ENCODE data around the gene COL15A1.

The COL15A1 gene

DNA sequence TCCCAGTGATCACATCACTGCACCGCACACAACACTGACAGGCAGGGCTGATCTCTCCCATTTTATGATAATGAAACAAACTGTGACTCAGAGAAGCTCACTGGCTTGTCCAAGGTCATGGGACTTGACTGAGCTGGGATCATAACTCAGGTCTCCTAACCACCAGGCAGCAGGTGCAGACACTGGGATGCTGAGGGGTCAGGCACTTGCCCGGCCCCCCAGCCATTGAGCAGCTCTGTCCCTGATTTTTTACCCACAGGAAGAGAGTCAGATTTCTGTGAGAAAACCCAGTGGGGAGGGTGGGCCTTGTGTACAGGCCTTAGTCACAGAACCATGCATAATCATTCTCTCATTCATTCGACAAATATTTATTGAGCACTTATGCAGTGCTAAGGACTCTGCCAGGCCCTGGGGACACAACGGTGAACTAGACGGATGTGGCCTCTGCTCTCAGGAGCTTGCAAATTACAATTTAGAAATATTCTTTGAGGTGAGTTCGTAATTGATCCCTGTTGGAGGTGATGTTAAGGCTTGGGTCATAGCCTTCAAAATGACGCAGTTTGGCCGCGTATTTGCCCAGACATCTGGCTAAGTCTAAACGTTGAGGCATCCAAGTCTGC lies 106.7 kb downstream of the COL15A1 start:
- no peak for DNase-seq
- H4K20me1 ChIP-seq (ENCODE audit: insufficient read depth, low read length): no peaks in the 10 kb centered on the region
- no peak overlapping the region for H2AFZ ChIP-seq (ENCODE audit: low read length)
- no peaks in the 10 kb centered on the region for H3F3A ChIP-seq (ENCODE audit: insufficient read depth, low read length)
- no peak overlapping the region for H3K4me3 ChIP-seq (ENCODE audit: low read length)
- H3K4me1 ChIP-seq (ENCODE audit: low read length): peaks cover 21% of the 10 kb centered on the region
- H3K79me2 ChIP-seq (ENCODE audit: low read length): no peaks in the 10 kb centered on the region
- H3K27me3 ChIP-seq (replicated peaks; ENCODE audit: insufficient read depth, low read length): no peaks in the 10 kb centered on the region
- H3K27ac ChIP-seq (ENCODE audit: low read length): no peak overlapping the region
- H3K9ac ChIP-seq (ENCODE audit: low read length): no peak overlapping the region
- H3K9me3 ChIP-seq (replicated peaks; ENCODE audit: insufficient read depth, low read length): no peaks in the 10 kb centered on the region
- no peaks in the 10 kb centered on the region for H3K36me3 ChIP-seq (replicated peaks; ENCODE audit: insufficient read depth, low read length)
- H3K4me2 ChIP-seq (ENCODE audit: low read depth, low read length): no peak overlapping the region
- H3K9me2 ChIP-seq (replicated peaks; ENCODE audit: insufficient read depth, low read length): no peaks in the 10 kb centered on the region
- TF ChIP-seq EZH2phosphoT487 (IDR thresholded peaks at IDR 0.05; ENCODE audit: low read length) (no peak), EZH2 (optimal IDR thresholded peaks at IDR 0.05; ENCODE audit: low read depth, low read length) (no peak)
- TF ChIP-seq, protein P1, sequence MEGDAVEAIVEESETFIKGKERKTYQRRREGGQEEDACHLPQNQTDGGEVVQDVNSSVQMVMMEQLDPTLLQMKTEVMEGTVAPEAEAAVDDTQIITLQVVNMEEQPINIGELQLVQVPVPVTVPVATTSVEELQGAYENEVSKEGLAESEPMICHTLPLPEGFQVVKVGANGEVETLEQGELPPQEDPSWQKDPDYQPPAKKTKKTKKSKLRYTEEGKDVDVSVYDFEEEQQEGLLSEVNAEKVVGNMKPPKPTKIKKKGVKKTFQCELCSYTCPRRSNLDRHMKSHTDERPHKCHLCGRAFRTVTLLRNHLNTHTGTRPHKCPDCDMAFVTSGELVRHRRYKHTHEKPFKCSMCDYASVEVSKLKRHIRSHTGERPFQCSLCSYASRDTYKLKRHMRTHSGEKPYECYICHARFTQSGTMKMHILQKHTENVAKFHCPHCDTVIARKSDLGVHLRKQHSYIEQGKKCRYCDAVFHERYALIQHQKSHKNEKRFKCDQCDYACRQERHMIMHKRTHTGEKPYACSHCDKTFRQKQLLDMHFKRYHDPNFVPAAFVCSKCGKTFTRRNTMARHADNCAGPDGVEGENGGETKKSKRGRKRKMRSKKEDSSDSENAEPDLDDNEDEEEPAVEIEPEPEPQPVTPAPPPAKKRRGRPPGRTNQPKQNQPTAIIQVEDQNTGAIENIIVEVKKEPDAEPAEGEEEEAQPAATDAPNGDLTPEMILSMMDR (IDR thresholded peaks at IDR 0.05; ENCODE audit: low read length): no peak

- Histone ChIP-seq H3K9me2 (replicated peaks; ENCODE audit: insufficient read depth, low read length) (no peaks in the 10 kb centered on the region), H3K27me3 (replicated peaks; ENCODE audit: insufficient read depth, low read length) (no peaks in the 10 kb centered on the region), H3K9me3 (replicated peaks; ENCODE audit: insufficient read depth, low read length) (no peaks in the 10 kb centered on the region), H4K20me1 (ENCODE audit: insufficient read depth, low read length) (no peaks in the 10 kb centered on the region), H2AFZ (ENCODE audit: low read length) (no peak overlapping the region), H3K4me2 (ENCODE audit: low read depth, low read length) (no peak overlapping the region), H3K9ac (ENCODE audit: low read length) (no peak overlapping the region), H3K4me3 (ENCODE audit: low read length) (no peak overlapping the region), H3K27ac (ENCODE audit: low read length) (no peak overlapping the region), H3F3A (ENCODE audit: insufficient read depth, low read length) (no peaks in the 10 kb centered on the region), H3K4me1 (ENCODE audit: low read length) (peaks cover 21% of the 10 kb centered on the region), H3K79me2 (ENCODE audit: low read length) (no peaks in the 10 kb centered on the region), H3K36me3 (replicated peaks; ENCODE audit: insufficient read depth, low read length) (no peaks in the 10 kb centered on the region)
- TF ChIP-seq, protein P1 (IDR thresholded peaks at IDR 0.05; ENCODE audit: low read length): no peak
- TF ChIP-seq EZH2phosphoT487 (IDR thresholded peaks at IDR 0.05; ENCODE audit: low read length): no peak
- no peak for TF ChIP-seq EZH2 (optimal IDR thresholded peaks at IDR 0.05; ENCODE audit: low read depth, low read length)
- DNase-seq: no peak
These were observed 107.2 kb downstream of the COL15A1 start for GRCh38 chr9:99050924-99051323.

- Histone ChIP-seq H3K27me3 (replicated peaks; ENCODE audit: insufficient read depth, low read length) (no peaks in the 10 kb centered on the region), H4K20me1 (ENCODE audit: insufficient read depth, low read length) (no peaks in the 10 kb centered on the region), H3K79me2 (ENCODE audit: low read length) (no peaks in the 10 kb centered on the region), H3K4me2 (ENCODE audit: low read depth, low read length) (no peak overlapping the region), H3K27ac (ENCODE audit: low read length) (no peak overlapping the region), H3K4me3 (ENCODE audit: low read length) (no peak overlapping the region), H3K9me3 (replicated peaks; ENCODE audit: insufficient read depth, low read length) (no peaks in the 10 kb centered on the region), H3K4me1 (ENCODE audit: low read length) (peaks cover 21% of the 10 kb centered on the region), H3F3A (ENCODE audit: insufficient read depth, low read length) (no peaks in the 10 kb centered on the region), H3K9ac (ENCODE audit: low read length) (no peak overlapping the region), H3K9me2 (replicated peaks; ENCODE audit: insufficient read depth, low read length) (no peaks in the 10 kb centered on the region), H3K36me3 (replicated peaks; ENCODE audit: insufficient read depth, low read length) (no peaks in the 10 kb centered on the region), H2AFZ (ENCODE audit: low read length) (no peak overlapping the region)
- DNase-seq: no peak
- TF ChIP-seq, protein P1 (IDR thresholded peaks at IDR 0.05; ENCODE audit: low read length): no peak
- TF ChIP-seq EZH2 (optimal IDR thresholded peaks at IDR 0.05; ENCODE audit: low read depth, low read length) (no peak), EZH2phosphoT487 (IDR thresholded peaks at IDR 0.05; ENCODE audit: low read length) (no peak)
These were observed 107.7 kb downstream of the COL15A1 start for GRCh38 chr9:99051406-99051805.
